GM12878 (cell line): ENCODE data around the gene FOXK2. TPM values are rescaled to one million over a fixed set of nuclear protein-coding genes. Genes with fewer than 3 reads are reported as not detected.
A peak's percentile ranks its signal among the peaks of the same experiment; 100 is the strongest.

ENCODE experiments used
- ATAC-seq: fragments of 200-7000 bp; cut with Tn5 transposase; 3 replicates; pipeline ENCODE4 v1.9.1; 2020; ENCODE audit warnings: mild to moderate bottlenecking, moderate library complexity
- BruUV-seq: library from RNA; stranded (reverse); fragments of 400-500 nt; replicated peaks from 2 replicates; lab custom pipeline; 2021; lab: Mats Ljungman, UMichigan
- CTCF ChIA-PET: fragments of 300-600 bp; sonication (Branson Sonifier 250); formaldehyde crosslinking; extraction: SDS; loops from one replicate; lab custom pipeline; 2021; ENCODE audit warnings: inconsistent platforms; lab: Yijun Ruan, JAX
- POLR2A ChIA-PET: fragments of 350-600 bp; formaldehyde crosslinking; extraction: SDS; loops from one replicate; lab custom pipeline; 2021; ENCODE audit warnings: inconsistent platforms; lab: Charles Lee
- RAD21 ChIA-PET: fragments of 300-600 bp; sonication (Branson Sonifier 250); formaldehyde crosslinking; loops from one replicate; lab custom pipeline; 2023; ENCODE audit warnings: antibody characterized with exemption; ENCODE audit not compliant: unreplicated experiment; lab: Charles Lee
- SMC1A ChIA-PET: fragments of 300-600 bp; sonication (Branson Sonifier 250); formaldehyde crosslinking; loops from one replicate; lab custom pipeline; 2023; ENCODE audit not compliant: unreplicated experiment, uncharacterized antibody; lab: Charles Lee
- DNase-seq: peaks from one replicate; pipeline ENCODE4 v3.0.0-alpha.2; 2011; ENCODE audit warnings: low read depth, low spot score
- FAIRE-seq: peaks from 3 replicates; lab custom pipeline; 2011; peaks lifted over from hg19 to GRCh38; lab: Jason Lieb, UNC
- H2AFZ ChIP-seq: 2 replicates; pipeline ENCODE4 v1.6.0; 2011; ENCODE audit warnings: low read depth, low read length, control low read depth; ENCODE audit not compliant: control insufficient read depth
- H3K27ac ChIP-seq: 2 replicates; pipeline ENCODE4 v1.5.1; 2011; ENCODE audit warnings: control low read depth; ENCODE audit not compliant: control insufficient read depth, insufficient read depth
- H3K27me3 ChIP-seq, 2 experiments: replicated peaks in 1 of 2; 2 replicates each; pipeline versions ENCODE4 v1.6.0 to v1.6.1; 2011; ENCODE audit warnings: low read length in 1 of 2; ENCODE audit not compliant: control insufficient read depth in 2 of 2, insufficient read depth in 2 of 2
- H3K36me3 ChIP-seq, 2 experiments: 2 replicates each; pipeline ENCODE4 v1.5.1; 2011; ENCODE audit warnings: low read length in 1 of 2; ENCODE audit not compliant: control insufficient read depth in 2 of 2, insufficient read depth in 2 of 2
- H3K4me1 ChIP-seq: 2 replicates; pipeline ENCODE4 v1.6.1; 2011; ENCODE audit warnings: mild to moderate bottlenecking, low read length, moderate library complexity, mixed read lengths; ENCODE audit not compliant: control insufficient read depth, insufficient read depth
- H3K4me2 ChIP-seq: 2 replicates; pipeline ENCODE4 v1.6.0; 2011; ENCODE audit warnings: control low read depth; ENCODE audit not compliant: control insufficient read depth, insufficient read depth
- H3K4me3 ChIP-seq: fragments of 200-600 bp; sonication (generic); 2 replicates; pipeline ENCODE4 v1.5.1; 2016
- H3K79me2 ChIP-seq: 2 replicates; pipeline ENCODE4 v1.6.0; 2011; ENCODE audit warnings: low read length; ENCODE audit not compliant: control insufficient read depth, insufficient read depth
- H3K9ac ChIP-seq: 2 replicates; pipeline ENCODE4 v1.8.0; 2011; ENCODE audit warnings: low read length, control low read depth, mixed read lengths; ENCODE audit not compliant: control insufficient read depth, insufficient read depth
- H3K9me3 ChIP-seq: replicated peaks from 3 replicates; pipeline ENCODE4 v1.5.1; 2011; ENCODE audit warnings: mild to moderate bottlenecking, low read length; ENCODE audit not compliant: control insufficient read depth, insufficient read depth
- H4K20me1 ChIP-seq: 2 replicates; pipeline ENCODE4 v1.6.0; 2011; ENCODE audit not compliant: control insufficient read depth, insufficient read depth
- BACH1 ChIP-seq: fragments of 450-650 bp; IDR thresholded peaks from 2 replicates; pipeline ENCODE4 v1.6.1; 2017; ENCODE audit warnings: mild to moderate bottlenecking, borderline replicate concordance
- CEBPB ChIP-seq, 2 experiments: fragments of 150-350 bp in 1 of 2; IDR thresholded peaks; 2 replicates each; pipeline ENCODE4 v1.6.1; 2012 to 2014; ENCODE audit warnings: low read depth in 2 of 2, low read length in 2 of 2, borderline replicate concordance in 1 of 2, inconsistent platforms in 1 of 2
- CREM ChIP-seq: IDR thresholded peaks from 2 replicates; pipeline ENCODE4 v1.6.1; 2014; ENCODE audit warnings: antibody characterized with exemption, low read depth
- DPF2 ChIP-seq: fragments of 450-650 bp; IDR thresholded peaks from 2 replicates; pipeline ENCODE4 v1.6.1; 2017; ENCODE audit warnings: mild to moderate bottlenecking
- HDGF ChIP-seq: fragments of 450-650 bp; IDR thresholded peaks from 2 replicates; pipeline ENCODE4 v1.6.1; 2016; ENCODE audit warnings: antibody characterized with exemption
- IKZF1 ChIP-seq: fragments of 450-650 bp; conservative IDR thresholded peaks from 2 replicates; pipeline ENCODE4 v1.6.1; 2017; ENCODE audit warnings: antibody characterized with exemption, mild to moderate bottlenecking
- JUND ChIP-seq: IDR thresholded peaks from 2 replicates; pipeline ENCODE4 v1.6.1; 2012; ENCODE audit warnings: low read depth, mild to moderate bottlenecking, low read length, improper control_type of control experiment, moderate library complexity
- MEF2B ChIP-seq: fragments of 450-650 bp; IDR thresholded peaks from 2 replicates; pipeline ENCODE4 v1.6.1; 2018; ENCODE audit warnings: mild to moderate bottlenecking, moderate library complexity; ENCODE audit not compliant: partially characterized antibody, poor library complexity, severe bottlenecking
- MLLT1 ChIP-seq: fragments of 450-650 bp; IDR thresholded peaks from 2 replicates; pipeline ENCODE4 v1.6.1; 2016; ENCODE audit warnings: mild to moderate bottlenecking
- NFYB ChIP-seq: IDR thresholded peaks from 2 replicates; pipeline ENCODE4 v1.6.1; 2011; ENCODE audit warnings: low read depth, mild to moderate bottlenecking, low read length, improper control_type of control experiment, moderate library complexity; ENCODE audit not compliant: insufficient read depth
- NR2C1 ChIP-seq: fragments of 450-650 bp; IDR thresholded peaks from 2 replicates; pipeline ENCODE4 v1.6.1; 2017; ENCODE audit warnings: antibody characterized with exemption, mild to moderate bottlenecking, moderate library complexity
- PAX5 ChIP-seq: IDR thresholded peaks from 2 replicates; pipeline ENCODE4 v1.6.1; 2011; ENCODE audit warnings: low read depth, low read length, borderline replicate concordance
- POLR2AphosphoS2 ChIP-seq: IDR thresholded peaks from 2 replicates; pipeline ENCODE4 v1.6.1; 2011; ENCODE audit warnings: low read depth, mild to moderate bottlenecking, low read length, improper control_type of control experiment, moderate library complexity
- TCF3 ChIP-seq: IDR thresholded peaks from 2 replicates; pipeline ENCODE4 v1.6.1; 2012; ENCODE audit warnings: low read depth, mild to moderate bottlenecking, low read length, borderline replicate concordance; ENCODE audit not compliant: insufficient read depth
- ZNF622 ChIP-seq: fragments of 450-650 bp; IDR thresholded peaks from 2 replicates; pipeline ENCODE4 v1.6.1; 2017; ENCODE audit warnings: mild to moderate bottlenecking, inconsistent platforms
- ZNF687 ChIP-seq: fragments of 450-650 bp; IDR thresholded peaks from 2 replicates; pipeline ENCODE4 v1.6.1; 2017; ENCODE audit warnings: mild to moderate bottlenecking, moderate library complexity
- WGBS: methylation state at CpG from one replicate; pipeline ENCODE4 v1.1.6; 2016; ENCODE audit warnings: low lambda C conversion rate; ENCODE audit not compliant: insufficient replicate concordance, insufficient coverage; ENCODE audit errors: missing lambda C conversion rate; 5-methylcytosine and 5-hydroxymethylcytosine counted together
- in situ Hi-C: fragments of 300-500 bp; cut with MboI; formaldehyde crosslinking; loops from 9 replicates; pipeline ENCODE4 v1.14.3; 2018; ENCODE audit warnings: mixed read lengths
- intact Hi-C: fragments of 100-400 bp; cut with micrococcal nuclease; formaldehyde crosslinking; loops from one replicate; pipeline ENCODE4 v1.14.2; 2022; ENCODE audit not compliant: unreplicated experiment
- polyA plus RNA-seq, 11 experiments: library from polyadenylated mRNA; depleted of rRNA in 4 of 11; unstranded in 6 of 11; stranded (reverse) in 5 of 11; fragments of >200 nt; fragmentation: Nextera tagmentation in 4 of 11; fragmentation: Illumina TruSeq in 1 of 11; extraction: Ambion mirVana in 4 of 11; extraction: Trizol in 1 of 11; gene quantifications; 1 replicate in 1 of 11; 2 replicates in 10 of 11; pipeline versions ENCODE4 v1.2.1 to v1.2.3, GENCODE V29; 2011 to 2016; ENCODE audit warnings: inconsistent platforms in 2 of 11, missing spikeins in 2 of 11, low read depth in 1 of 11
- total RNA-seq, 4 experiments: library from RNA; depleted of rRNA in 3 of 4; stranded (reverse); fragments of >200 nt in 3 of 4; fragmentation: Illumina TruSeq in 1 of 4; extraction: Trizol in 1 of 4; gene quantifications; 2 replicates each; pipeline versions ENCODE4 v1.2.1 to v1.2.3, GENCODE V29; 2013 to 2021
- TF ChIP-seq, protein P1 (sequence below): IDR thresholded peaks from 2 replicates; pipeline ENCODE4 v1.6.1; 2012; ENCODE audit warnings: low read depth, low read length, improper control_type of control experiment

Gene FOXK2
- total and polyA plus RNA-seq, 10 of the 15 experiments (the other 5 are each of a cell fraction or from before 2014, with no cell fraction given): 2.4 to 56.8 (median 34.4) TPM

DNA sequence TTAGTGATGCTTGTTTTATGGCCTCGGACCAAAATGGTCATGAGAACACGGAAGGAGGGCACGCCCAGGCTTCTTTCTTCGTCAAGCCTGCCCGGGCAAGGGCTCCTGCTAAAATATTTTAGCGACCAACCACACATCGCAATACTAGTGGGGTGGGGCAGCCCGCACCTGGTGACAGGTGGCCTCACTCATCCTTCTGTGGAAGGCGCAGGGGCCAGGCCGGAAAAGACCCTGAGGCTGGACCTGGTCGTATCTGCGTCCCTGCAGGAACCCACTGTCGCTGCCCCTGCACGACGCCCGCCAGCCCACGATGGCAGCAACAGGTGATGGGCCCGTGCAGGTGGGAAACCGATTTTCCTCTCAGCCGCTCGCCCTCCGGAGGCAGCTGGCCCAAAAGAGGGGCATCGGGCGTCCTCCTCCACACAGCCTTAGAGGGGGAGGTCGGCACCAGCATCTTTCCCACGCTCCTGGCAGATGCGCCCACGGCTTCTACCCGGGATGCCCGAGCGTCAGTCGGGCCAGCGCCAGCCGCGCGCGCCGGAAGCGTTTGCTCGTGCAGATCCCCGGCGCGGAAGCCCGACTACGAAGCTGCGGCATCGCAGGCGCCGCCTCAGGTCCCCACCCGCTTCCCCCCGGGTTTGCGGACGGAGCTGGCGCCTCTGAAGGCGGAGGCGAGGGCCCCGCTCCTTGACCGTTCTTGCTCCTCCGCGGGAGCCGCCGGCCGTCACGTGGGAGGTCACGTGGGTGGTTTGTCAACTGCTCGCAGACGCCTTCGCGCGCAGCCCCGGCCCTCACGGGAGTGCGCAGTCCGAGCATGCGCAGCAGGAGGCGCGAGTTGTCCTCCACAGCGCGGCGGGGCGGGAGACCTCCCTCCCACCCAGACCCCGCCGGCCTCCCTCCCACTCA, 22.8 kb upstream of the FOXK2 start:
- no TSS peak for BruUV-seq
- H3K9me3 ChIP-seq: no peaks in the 10 kb centered on the region
- peak overlapping the region; percentile 92 for H2AFZ ChIP-seq
- no peaks in the 10 kb centered on the region for H3K36me3 ChIP-seq
- peak; percentile 78 for DNase-seq
- peak overlapping the region; percentile 66 for H3K4me3 ChIP-seq
- no peaks in the 10 kb centered on the region for H3K27me3 ChIP-seq
- H3K4me2 ChIP-seq: peak overlapping the region; percentile 96
- ChIA-PET RAD21 (interaction anchor here (0.9 to 3.3 kb wide), 8 partner anchors 8 to 58 kb away, joined by 3 to 9 read pairs (median 4); partner anchors contain the start of gene FOXK2), CTCF (interaction anchor here (1.1 to 2.6 kb wide), 6 partner anchors 9 to 56 kb away, joined by 3 to 26 read pairs (median 4); no protein-coding TSS in a partner anchor), SMC1A (interaction anchor here (1.0 to 2.1 kb wide), 6 partner anchors 10 to 57 kb away, joined by 3 to 12 read pairs (median 5); partner anchors contain the start of gene CYBC1), POLR2A (interaction anchor here (0.6 to 2.0 kb wide), 5 partner anchors 10 to 39 kb away, joined by 3 to 11 read pairs (median 5); no protein-coding TSS in a partner anchor)
- H4K20me1 ChIP-seq: no peaks in the 10 kb centered on the region
- H3K9ac ChIP-seq: peak overlapping the region; percentile 49; the same call in 1 of the 2 replicates
- peak overlapping the region; percentile 39; the same call in 1 of the 2 replicates for H3K27ac ChIP-seq
- in situ Hi-C loops (no loop called here), intact Hi-C loops (no loop called here)
- WGBS: 11% methylated on average over 79 of the region's 83 CpGs
- no peaks in the 10 kb centered on the region for H3K79me2 ChIP-seq
- peaks cover 29% of the 10 kb centered on the region for H3K4me1 ChIP-seq
- peak; percentile 79 for FAIRE-seq
- peak; percentile 74 for ATAC-seq
- TF ChIP-seq JUND: no peak
- peak; percentile 80 for TF ChIP-seq MEF2B
- TF ChIP-seq PAX5: peak; percentile 13; the same call in 1 of the 2 replicates
- TF ChIP-seq ZNF622: no peak
- TF ChIP-seq IKZF1: peak; percentile 72
- TF ChIP-seq NFYB: no peak
- TF ChIP-seq CEBPB (IDR thresholded peaks at IDR 0.05; ENCODE audit: borderline replicate concordance in 1 of 2, low read depth in 2 of 2, low read length in 2 of 2): no peak
- TF ChIP-seq MLLT1: peak; percentile 93
- TF ChIP-seq HDGF: 0 out of 2 replicates have a peak, but pooled peaks have one; percentile 39
- TF ChIP-seq CREM: peak; percentile 13; the same call in 1 of the 2 replicates
- 0 out of 2 replicates have a peak, but pooled peaks have one; percentile 2 for TF ChIP-seq TCF3
- TF ChIP-seq, protein P1, sequence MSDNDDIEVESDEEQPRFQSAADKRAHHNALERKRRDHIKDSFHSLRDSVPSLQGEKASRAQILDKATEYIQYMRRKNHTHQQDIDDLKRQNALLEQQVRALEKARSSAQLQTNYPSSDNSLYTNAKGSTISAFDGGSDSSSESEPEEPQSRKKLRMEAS: peak; percentile 95
- peak; percentile 58 for TF ChIP-seq DPF2
- 0 out of 2 replicates have a peak, but pooled peaks have one; percentile 27 for TF ChIP-seq BACH1
- peak; percentile 90 for TF ChIP-seq ZNF687
- 0 out of 2 replicates have a peak, but pooled peaks have one; percentile 25 for TF ChIP-seq POLR2AphosphoS2
- no peak for TF ChIP-seq NR2C1
